ENCODE results near the gene ITIH4.
"Not testable (repeated sequence)": the region's sequence is repeated elsewhere in the genome, so short reads cannot be mapped to it uniquely, and the experiment has no call there.

The ITIH4 gene

DNA sequence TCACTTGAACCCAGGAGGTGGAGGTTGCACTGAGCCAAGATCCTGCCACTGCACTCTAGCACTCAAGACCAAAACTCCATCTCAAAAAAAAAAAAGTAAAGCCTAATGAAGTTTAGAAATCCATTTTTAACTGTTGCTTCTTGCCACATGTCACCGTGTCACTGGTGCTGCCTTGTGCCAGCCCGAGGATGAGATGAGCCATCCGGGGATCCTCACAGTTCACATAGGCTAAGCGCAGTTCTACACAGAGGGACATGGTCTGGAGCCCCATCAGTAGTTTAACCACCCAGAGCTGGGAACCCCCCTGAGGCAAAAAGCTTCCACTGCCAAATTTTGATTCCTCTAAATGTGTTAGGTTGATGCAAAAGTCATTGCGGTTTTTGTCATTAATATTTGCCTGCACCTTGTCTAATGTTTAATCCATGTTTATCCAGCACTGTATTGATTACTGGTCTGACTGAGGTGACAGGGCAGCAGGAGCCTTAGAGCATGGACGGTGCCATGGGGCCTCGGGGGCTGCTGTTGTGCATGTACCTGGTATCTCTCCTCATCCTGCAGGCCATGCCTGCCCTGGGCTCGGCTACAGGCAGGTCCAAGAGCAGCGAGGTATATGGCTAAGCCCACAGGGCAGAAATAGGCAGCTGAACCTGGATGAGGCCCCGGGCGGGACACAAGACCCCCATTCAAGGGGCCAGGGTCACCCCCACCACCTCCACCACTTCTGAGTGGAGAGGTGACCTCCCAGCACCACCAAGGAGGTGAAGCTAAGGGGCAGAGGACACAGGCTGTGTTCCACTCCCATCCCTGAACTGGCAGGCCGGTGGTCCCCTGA is 53.1 kb downstream of the ITIH4 start, which contains the start of gene ITIH1:
TSS of gene ITIH1 (plus strand) at position 473 of the 832 bp plus-strand sequence. CDS start at position 490, 17 bp downstream.
- DNase-seq (ENCODE audit: low spot score), result no peak
- Histone ChIP-seq H3K4me3 (no peak within 1 kb of the TSS), H3K27ac (no peak within 1 kb of the TSS)
- TF ChIP-seq, protein P1, sequence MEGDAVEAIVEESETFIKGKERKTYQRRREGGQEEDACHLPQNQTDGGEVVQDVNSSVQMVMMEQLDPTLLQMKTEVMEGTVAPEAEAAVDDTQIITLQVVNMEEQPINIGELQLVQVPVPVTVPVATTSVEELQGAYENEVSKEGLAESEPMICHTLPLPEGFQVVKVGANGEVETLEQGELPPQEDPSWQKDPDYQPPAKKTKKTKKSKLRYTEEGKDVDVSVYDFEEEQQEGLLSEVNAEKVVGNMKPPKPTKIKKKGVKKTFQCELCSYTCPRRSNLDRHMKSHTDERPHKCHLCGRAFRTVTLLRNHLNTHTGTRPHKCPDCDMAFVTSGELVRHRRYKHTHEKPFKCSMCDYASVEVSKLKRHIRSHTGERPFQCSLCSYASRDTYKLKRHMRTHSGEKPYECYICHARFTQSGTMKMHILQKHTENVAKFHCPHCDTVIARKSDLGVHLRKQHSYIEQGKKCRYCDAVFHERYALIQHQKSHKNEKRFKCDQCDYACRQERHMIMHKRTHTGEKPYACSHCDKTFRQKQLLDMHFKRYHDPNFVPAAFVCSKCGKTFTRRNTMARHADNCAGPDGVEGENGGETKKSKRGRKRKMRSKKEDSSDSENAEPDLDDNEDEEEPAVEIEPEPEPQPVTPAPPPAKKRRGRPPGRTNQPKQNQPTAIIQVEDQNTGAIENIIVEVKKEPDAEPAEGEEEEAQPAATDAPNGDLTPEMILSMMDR (IDR thresholded peaks at IDR 0.05), result no peak

DNA sequence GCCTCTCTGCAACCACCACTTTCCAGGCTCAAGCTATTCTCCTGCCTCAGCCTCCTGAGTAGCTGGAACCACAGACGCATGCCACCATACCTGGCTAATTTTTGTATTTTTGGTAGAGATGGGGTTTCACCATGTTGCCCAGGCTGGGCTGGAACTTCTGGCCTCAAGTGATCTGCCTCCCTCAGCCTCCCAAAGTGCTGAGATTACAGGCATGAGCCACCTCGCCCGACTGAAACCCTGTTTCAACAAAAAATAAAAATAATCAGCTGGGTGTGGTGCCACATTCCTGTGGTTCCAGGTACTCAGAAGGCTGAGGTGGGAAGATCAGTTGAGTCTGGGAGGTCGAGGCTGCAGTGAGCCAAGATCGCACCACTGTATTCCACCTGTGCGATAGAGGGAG is 54.0 kb downstream of the ITIH4 start:
- DNase-seq (ENCODE audit: low spot score); H3K27ac ChIP-seq; H3K4me3 ChIP-seq: not testable (repeated sequence)

DNA sequence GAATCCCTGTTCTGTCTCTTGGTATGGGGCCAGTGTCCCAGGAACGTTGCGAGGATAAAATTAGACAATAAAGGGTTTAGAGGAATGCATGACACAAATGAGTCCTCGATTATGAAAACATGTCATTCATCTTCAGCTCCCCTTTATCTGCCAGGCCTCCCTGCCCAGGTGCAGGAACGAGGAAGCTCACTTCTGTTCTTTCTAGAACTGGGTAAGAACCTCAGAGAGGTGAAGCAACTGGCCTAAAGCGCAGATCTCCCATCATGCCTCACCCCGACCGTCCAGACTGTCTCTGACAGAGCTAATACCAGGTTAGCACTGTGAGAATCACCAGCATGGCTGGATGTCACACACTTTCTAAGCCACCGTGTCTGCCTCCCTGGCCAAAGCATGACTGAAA is 54.6 kb downstream of the ITIH4 start:
- H3K27ac ChIP-seq, result no peak overlapping the region
- no peak for DNase-seq (ENCODE audit: low spot score)
- TF ChIP-seq, protein P1 (IDR thresholded peaks at IDR 0.05), result no peak

DNA sequence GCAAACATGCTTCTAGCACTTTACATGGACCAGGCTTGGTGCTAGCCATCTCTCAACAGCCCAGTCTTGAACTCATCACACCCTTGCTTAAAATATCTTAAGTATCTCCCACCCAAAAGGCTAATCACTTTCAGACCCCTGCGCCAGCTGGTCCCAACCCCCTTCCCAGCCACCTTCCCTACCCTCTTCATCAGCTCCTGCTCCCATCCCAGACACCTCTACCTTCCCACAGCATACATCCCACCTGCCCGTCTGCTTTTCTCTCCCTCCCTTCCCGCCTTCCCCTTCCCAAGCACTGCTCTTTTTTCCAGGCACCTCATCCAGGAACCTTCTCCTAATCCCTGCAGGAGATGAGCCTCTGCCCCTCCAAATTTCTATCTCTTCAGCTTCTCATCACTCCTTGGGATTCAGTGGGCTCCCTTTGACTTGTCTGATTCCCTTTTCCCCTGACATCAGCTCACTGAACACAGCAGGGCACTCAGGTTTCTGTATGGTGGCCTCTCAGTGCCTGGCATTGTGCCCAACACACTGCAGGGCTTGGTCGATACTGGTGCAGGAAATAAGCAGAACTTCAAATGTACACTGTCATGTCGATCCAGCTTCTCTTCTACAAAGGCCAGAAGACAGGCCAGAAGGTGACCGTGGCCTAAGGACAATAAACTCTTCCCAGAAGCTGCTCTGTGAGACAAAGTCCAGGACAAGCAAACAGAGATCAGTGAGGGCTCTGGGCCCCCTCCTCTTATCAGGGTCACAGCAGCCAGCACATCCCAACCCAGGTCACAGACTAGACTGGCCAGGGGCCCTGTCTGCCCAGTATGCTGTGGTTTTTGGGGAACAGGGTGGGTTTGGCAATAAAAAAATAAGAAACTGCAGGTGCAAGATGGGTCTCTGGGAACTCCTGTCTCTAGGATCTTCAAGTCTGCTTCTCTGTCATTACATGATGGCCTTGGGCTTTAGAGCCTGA is 55.3 kb downstream of the ITIH4 start:
- no peak for DNase-seq (ENCODE audit: low spot score)
- Histone ChIP-seq H3K4me3 (no peak overlapping the region), H3K27ac (no peak overlapping the region)
- TF ChIP-seq, protein P1 (IDR thresholded peaks at IDR 0.05), result no peak

More for the DNA sequence above, 54.6 kb downstream of the ITIH4 start:
- no peak overlapping the region for H3K4me3 ChIP-seq

DNA sequence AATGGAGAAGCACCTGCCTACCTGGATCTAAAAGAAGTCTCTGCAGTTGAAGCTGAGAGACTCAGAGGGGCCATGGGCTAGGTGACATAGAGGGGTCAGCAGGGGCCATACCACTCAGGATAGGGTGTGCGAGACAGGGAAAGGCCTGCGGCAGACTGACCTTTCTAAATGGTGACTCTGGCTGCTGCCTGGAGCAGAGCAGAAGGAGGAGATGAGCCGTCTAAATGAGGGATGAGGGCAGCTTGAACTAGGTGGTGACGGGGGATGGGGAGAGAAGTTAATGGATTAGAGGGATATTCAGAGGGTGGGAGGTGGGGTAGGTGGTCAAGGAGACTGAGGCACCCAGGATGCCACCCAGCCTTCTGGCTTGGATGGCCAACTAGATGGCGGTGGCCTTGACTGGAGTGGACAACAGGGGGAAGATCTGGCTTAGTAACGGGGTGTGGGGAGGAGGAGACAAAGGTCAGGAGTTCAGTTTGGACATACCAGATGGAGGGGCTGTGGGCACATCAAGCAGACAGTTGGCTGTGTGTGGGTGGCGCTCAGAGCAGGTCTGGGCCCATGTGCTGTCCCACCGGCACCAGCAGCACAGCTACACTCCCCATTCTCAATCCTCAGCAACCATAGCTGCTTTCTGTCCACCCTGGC is 56.3 kb downstream of the ITIH4 start:
- Histone ChIP-seq H3K4me3 (no peak overlapping the region), H3K27ac (no peak overlapping the region)
- TF ChIP-seq, protein P1 (IDR thresholded peaks at IDR 0.05), result no peak
- DNase-seq (ENCODE audit: low spot score), result peak; percentile 64

DNA sequence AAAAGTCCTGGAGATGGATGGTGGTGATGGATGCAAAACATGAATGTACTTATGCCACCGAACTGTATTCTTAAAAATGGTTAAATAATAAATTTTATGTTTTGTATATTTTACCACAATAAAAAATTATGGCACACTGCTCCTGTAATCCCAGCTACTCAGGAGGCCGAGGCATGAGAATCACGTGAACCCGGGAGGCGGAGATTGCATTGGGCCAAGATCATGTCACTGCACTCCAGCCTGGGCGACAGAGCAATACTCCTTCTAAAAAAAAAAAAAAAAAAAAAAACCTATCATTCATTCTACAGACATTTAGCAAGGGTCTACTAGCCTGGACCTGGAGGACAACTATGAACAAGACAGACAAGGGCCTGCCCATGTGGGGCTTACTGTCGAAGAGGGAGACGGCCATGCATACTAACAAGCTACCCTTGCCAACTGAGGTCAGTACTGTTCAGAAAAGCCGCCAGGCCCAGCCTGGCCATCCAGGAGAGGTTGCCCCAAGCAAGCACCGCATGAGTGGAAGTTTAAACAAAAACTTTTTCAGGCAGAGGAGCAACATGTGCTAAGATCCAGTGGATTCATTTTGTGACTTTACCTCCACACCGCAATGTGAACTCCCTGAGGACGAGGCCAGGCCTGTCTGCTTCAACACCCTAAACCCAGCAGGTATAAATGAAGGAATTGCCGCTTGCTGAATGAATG is 57.0 kb downstream of the ITIH4 start:
- no peak overlapping the region for H3K4me3 ChIP-seq
- no peak overlapping the region for H3K27ac ChIP-seq
- TF ChIP-seq, protein P1 (IDR thresholded peaks at IDR 0.05), result no peak
- no peak for DNase-seq (ENCODE audit: low spot score)
